HG03521 (cell line): ENCODE results near the gene PLOD1.
A peak's percentile ranks its signal among the peaks of the same experiment; 100 is the strongest.
"Not testable (repeated sequence)": the region's sequence is repeated elsewhere in the genome, so short reads cannot be mapped to it uniquely, and the experiment has no call there.

Source experiments
- ATAC-seq: cut with Tn5 transposase; IDR thresholded peaks from one replicate; pipeline ENCODE4 v1.9.1; 2021; ENCODE audit warnings: mild to moderate bottlenecking, moderate library complexity; ENCODE audit not compliant: unreplicated experiment

Gene PLOD1

DNA sequence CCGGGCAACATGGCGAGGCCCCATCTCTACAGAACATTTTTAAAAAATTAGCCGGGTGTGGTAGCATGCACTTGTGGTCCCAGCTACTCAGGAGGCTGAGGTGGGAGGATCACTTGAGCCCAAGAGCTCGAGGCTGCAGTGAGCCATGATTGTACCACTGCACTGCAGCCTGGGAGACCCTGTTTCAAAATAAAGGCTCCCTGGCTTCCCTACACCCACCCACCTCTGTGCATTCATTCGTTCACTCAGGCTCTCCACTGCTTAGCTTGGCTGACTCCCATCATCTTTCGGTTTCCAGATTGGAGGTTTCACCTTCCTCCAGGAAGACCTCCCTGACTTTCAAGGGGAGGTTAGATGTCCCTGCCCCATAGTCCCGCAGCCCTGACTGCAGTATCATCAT lies 22.5 kb upstream of the PLOD1 start:
- ATAC-seq: no peak

DNA sequence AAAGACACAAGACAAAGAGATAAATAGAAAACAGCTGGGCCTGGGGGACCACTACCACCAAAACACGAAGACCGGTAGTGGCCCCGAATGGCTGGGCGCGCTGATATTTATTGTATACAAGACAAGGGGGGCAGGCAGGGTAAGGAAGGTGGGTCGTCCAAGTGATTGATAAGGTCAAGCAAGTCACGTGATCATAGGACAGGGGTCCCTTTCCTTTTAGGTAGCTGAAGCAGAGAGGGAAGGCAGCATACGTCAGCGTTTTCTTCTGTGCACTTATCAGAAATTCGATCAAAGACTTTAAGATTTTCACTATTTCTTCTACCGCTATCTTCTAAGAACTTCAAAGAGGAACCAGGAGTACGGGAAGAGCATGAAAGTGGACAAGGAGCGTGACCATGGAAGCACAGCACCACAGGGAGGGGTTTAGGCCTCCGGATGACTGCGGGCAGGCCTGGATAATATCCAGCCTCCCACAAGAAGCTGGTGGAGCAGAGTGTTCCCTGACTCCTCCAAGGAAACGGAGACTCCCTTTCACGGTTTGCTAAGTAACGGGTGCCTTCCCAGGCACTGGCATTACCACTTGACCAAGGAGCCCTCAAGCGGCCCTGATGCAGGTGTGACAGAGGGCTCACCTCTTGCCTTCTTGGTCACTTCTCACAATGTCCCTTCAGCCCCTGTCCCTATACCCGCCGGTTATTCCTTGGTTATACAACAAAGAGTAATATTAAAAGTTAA lies 21.9 kb upstream of the PLOD1 start:
- not testable (repeated sequence) for ATAC-seq

DNA sequence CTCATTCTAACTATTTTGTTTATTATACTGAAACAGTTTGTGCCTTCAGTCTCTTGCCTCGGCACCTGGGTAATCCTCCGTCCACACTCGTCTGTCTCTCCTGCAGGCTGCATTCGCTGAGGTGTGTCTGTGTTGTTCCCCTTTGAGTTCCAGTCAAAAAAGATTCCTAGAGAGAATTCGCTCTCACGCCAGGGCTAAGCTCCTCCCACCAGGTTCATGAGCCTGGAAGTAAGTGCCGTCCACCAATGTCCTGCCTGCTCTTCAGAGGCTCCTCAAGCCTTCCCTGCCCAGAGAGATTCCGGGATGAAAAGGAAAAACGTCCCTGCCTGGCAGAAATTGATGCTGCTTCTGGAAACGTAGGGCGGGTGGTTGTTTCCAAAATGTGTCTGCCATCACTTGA lies 21.2 kb upstream of the PLOD1 start:
- no peak for ATAC-seq

DNA sequence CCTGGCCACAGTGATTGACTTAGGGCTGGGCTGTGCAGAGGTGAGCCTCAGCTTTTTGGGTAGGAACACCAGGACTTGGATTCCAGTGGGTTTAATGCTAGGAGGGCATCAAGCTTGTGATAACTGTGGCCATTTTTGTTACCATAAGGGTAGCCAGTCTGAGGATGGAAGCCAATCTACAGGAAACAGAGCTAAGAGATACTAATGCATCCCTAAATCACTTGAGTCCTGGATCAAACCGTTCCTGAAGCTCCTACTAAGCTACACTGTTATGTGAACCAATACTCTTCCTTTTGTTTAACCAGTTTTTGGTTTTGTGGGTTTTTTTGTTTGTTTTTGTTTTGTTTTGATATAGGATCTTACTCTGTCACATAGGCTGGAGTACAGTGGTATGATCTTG lies 20.5 kb upstream of the PLOD1 start:
- ATAC-seq: no peak

DNA sequence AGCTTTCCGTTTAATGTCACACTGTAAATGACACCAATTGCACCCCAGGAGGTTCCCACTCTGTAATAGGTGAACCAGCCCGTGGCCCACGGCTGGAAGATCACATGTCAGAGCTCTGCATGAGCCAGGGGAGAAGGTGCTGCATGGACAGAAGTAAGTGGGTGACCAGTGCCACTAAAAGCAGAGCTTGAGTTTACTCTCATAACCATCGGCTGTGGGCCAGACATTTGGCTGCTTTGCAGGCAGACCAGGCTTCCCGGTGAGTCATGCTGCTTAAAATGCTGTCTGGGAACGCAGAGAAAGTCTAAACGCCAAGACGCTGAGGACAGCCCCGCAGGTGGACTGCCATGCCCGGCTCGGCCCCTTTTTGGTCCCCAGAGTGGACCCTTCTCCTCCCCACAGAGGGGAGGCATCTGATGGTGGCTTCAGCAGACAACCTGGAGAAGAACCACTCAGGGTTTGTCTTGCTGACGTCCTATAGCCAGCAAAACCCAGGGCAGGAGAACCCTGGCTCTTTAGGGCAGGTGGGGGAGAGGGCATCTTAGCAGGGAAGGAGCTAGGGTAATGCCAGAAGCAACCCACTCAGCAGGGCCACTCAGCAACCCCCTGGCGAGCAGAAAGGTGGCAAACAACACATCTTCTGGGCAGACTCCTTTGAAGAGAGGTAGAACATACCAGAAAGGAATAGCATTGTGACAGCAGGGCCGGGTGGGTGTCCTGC lies 15.6 kb upstream of the PLOD1 start:
- no peak for ATAC-seq

DNA sequence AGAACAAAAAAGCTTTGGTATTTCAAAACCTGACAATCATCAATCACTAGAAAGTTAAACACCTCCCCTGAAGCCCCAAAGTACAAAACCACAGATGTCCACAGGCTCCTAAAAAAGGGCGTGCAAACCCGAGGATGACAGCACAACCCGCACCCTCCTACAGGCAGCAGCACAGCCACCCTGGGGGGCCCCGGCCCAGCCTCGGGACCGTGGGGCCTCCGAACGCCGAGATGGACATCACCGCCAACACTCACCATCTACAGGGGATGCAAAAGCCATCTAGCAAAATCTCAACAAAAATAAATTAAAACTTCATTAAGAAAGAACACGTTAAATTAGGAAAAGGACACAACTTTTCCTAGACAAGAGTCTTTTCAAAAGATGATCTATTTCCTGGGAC lies 14.9 kb upstream of the PLOD1 start:
- ATAC-seq: no peak

DNA sequence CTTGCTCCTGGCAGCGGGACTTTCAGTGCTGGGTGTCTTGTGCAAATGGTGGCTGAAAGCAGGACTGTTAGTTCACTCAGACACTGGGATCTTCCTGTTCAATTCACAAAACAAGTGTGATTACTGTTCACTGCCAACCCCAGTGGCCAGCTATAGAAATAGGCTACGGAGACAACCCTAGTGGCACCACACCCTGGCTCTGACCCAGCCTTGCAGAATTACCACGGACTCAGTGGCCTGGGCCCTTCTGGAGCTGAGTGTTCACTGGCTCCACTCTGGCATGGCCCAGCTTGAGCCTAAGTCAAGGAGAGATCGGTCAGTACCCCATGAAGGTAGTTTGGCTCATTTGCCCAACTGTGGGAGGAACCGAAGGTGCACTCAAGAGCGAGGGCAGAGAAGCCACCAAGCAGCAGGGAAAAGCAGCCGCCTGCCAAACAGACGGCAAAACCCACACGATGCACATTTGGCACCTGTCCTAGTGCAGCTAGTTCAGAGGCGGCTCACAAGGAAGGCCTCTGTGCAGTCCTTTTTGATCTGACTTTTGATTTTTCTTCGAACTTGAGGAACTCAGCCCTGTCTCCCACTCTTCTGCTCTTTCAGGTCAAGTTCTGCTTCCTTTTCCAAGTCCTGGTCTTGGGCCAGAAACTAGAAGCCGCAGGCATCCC lies 14.1 kb upstream of the PLOD1 start:
- no peak for ATAC-seq

DNA sequence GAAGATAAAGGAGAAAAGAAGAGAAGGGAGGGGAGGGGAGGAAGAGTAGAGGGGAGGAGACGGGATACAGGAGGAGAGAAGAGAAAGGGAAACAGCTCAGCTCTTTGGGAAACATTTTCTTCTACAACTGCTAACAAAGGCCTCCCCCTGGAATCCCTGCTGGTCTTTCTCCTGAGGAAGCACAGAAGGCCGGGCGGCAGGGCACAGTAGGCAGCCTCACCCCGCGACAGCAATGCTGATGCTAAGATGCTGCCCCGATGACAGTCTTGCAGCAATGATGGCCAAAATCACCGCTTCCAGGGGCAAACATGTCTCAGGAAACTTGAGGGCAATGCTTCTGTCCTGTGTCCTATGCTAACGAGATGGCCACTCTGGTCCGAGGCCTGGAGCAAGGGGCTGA lies 13.5 kb upstream of the PLOD1 start:
- ATAC-seq: no peak

DNA sequence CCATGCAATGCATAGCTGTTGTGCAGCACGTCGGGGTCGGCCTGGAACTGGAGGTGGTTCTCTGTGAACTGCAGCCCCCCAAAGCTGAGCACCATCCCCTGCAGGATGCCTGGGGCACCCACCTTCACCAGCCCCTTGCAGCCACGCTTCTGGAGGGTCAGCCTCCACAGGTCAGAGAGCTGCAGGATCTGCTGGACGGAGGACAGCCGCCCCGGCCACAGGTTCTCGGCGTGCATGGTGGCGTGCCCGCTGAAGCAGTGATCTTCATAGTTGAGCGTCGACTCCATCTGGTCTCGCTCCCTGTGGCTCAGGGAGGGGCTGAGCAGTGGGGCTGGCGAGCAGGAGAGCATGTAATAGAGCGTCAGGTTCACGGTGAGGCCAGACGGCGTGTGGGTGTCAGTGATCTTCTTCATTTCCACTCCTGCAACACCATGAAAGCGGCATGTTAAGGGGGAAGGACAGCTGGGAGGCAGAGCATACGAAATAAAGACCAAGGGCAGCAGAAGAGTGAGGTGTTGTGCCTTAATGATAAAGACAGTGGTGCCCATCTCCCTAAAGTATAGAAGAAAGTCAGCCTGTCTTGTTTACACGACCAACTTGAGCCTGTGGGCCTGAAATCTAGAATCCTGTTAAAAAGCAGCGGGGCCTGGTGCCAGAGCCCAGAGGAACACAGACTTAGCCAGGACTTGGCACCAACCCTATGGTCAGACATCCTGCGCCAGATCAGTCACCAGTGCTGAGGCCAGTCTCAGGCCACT lies 11.3 kb upstream of the PLOD1 start:
- no peak for ATAC-seq

DNA sequence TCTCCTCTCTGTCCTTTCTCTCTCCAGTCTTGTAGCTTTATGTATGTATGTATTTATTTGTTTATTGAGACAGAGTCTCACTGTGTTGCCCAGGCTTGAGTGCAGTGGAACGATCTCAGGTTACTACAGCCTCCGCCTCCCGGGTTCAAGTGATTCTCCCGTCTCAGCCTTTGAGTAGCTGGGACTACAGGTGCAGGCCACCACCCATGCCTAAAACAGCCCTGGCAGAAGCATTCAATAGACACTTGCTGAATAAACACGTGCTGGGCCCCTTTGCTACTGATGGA lies 10.7 kb upstream of the PLOD1 start:
- no peak for ATAC-seq

DNA sequence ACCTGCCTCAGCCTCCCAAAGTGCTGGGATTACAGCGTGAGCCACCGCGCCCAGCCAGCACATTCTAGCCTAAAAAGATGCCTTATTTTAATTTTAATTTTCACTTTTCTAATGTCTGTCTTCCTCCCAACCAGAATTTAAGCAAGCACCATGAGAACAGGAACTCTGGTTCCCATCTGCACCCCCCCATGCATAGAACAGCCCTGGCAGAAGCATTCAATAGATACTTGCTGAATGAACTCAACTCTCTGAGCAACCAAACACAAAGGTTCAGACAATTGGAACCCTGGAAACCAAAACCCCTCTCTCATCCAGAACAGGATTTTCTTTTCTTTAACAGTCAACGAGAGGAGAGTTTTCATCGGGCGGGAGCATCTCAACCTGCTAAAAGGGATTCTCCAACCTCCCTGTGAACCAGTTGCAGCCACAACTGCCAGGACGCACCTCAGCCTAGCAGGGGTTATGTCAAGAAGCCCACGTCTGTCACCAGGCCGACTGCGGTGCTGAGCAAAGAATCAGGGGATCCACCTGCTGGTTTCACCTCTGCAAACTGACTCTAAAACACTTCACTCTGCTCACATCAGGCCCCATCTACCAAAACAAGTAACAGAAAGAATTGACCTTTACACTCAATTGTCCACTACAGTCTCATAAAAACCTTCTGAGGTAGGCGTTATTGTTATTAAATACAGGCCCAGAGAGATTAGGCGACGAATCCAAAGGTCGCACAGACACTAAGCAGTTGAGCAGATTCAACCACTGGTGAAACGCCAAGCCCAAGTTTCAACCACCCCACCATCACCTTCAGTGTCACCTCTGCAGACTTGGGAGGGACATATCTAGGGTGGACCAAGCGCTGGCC lies 10.0 kb upstream of the PLOD1 start:
- ATAC-seq: no peak

DNA sequence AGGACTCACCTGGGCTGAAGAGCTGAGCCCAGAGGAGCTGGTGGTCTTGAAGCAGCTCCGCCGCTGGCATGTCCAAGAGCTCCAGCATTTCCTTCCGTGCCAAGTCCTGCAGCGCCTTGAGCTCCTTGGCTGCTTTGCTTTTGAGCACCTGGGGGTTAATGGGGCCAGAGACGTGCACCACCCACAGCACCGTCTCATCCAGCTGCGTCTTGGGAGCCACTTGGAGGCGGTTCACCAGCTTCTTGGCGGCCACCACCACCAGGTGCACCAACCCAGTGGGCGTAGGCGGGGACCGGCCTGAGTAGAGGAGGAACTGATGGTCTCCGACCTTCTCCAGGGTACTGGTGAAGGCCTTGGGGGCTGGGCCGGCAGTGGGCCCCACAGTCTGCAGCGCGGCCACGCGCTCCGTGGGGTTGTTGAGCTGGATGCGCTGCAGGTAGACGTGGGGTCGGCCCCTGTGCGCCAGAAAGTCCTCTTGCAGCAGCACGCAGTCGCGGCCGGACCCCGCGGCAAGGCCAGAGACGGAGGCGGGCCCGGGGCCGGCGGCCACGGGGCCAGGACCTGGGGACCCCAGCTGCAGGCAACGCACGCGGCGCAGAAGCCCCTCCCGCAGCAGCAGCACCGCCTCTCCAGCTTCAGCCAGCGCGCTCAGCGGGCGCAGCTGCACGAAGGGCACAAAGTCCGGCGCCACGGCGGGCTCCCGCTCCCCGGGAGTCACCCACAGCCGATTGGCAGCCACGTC lies 9.2 kb upstream of the PLOD1 start:
- ATAC-seq: not testable (repeated sequence)

DNA sequence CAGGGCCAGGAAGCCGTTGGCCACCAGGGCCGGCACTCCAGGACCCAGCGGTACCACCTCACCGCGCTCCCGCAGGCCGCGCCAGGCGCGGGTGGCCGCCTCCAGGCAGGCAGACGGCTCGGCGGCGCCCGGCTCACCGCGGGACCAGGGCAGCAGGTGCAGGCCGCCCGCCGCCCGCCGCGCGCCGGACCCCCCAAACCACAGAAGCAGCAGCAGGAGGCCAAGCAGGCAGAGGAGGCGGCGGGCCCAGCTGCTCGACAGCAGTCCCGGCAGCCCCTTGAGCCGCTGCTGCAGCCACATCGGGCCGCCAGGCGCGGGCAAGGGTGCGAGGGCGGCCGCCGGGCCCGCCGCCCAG lies 8.6 kb upstream of the PLOD1 start:
- peak; percentile 13 for ATAC-seq

DNA sequence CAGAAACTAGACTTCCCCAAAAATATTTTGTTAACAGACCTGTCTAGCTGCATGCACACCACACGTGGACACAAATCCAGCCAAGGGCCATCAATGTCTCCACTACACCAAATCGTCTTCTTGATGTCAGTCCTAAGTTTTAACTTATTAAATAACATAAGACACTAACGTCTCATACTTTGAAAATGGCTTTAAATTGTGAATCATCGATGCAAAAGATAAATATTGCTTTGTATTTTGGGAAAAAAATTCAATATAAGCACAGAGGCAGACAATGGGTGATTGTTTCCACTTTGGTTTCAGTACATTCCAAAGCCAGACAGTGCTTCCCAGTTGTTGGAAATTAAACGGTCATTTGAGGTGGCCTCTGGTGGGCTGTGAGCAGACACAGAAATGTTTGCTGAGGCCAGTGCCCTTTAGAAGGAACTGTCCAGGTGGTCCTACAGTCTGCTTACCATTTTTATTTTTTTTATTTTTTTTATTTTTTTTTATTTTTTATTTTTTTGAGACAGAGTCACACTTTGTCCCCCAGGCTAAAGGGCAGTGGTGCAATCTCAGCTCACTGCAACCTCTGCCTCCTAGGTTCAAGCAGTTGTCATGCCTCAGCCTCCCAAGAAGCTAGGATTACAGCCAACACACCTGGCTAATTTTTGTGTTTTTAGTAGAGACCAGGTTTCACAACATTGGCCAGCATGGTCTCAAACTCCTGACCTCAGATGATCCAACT lies 6.5 kb upstream of the PLOD1 start:
- ATAC-seq: no peak

DNA sequence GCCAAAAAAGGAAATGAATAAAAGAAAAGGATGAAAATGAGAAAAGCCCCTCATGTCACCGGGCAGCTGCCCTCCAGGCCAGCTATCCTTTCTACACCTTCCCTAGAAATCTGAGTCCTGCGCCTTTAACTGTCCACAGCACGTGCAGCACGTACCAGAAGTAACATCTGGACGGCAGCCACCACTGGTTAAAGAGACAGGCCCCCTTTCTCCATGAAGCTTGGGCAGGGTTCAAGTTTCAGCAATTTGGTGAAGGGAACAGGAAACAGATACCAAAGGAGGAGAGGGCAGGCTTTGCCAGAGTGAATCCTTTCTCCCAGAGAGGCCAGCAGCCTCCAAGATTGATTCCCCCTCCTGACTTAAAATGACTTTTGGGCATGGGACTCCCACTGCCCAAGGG lies 4.7 kb upstream of the PLOD1 start:
- ATAC-seq: no peak

DNA sequence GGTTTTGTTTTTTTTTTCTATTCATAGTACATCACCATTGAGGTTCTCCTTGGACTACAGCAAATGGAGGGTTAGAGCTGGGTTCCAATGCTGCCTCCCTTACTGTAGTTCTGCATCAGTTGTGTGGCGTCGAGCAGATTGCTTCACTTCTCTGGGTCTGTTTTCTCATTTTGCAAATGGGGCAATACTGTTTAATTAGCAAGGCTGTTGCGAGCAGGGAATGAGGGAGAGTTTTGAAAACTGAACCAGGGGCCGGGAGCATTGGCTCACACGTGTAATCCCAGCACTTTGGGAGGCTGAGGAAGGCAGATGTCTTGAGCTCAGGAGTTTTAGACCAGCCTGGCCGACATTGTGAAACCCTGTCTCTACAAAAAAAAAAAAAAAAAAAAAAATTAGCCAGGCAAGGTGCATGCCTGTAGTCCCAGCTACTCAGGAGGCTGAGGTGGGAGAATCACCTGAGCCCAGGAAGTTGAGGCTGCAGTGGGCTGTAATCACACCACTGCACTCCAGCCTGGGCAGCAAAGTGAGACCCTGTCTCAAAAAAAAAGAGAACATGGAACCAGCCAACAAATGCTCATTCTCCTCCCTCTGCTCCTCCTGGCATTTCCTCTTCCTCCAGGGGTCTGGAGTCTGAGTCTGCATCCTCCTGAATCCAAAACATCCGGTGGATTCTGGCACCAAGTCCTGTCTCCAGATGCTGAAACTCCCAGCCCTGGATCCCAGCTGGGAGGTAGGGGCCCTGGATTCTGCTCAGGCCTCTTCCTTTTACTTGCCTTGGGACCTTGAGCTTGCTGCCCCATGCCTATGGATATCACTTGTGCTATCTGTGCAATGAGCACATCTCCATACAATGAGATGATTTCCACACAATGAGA lies 3.7 kb upstream of the PLOD1 start:
- ATAC-seq: no peak

DNA sequence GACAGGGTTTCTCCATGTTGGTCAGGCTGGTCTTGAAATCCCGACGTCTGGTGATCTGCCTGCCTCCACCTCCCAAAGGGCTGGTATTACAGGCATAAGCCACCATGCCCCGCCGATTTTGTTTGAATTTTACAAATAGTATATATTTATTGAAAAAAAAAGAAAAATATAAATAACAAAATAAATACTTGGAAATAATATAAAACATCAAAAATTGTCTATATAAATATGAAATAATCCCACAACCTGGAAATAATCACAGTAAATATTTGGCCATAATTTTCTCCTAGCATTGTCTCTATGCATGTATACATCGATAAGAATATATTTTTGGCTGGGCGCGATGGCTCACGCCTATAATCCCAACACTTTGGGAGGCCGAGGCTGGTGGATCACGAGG lies 2.7 kb upstream of the PLOD1 start:
- ATAC-seq: no peak

DNA sequence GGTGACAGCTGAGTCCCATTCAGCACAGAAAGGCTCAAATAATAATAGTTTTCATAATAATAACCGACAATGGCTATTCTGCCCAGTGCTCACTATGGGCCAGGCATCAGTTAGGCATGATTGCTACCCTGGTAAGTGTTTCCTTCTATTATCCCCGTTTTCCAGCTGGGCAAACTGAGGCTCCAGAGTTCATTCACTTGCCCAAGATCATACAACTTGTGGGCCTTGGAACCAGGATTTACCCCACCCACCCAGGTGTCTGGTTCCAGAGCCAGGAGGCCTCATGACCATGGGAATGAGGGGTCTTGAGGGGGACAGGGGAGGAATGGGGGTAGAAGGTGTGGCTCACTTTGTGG lies 518 bp downstream of the PLOD1 start:
- no peak for ATAC-seq

DNA sequence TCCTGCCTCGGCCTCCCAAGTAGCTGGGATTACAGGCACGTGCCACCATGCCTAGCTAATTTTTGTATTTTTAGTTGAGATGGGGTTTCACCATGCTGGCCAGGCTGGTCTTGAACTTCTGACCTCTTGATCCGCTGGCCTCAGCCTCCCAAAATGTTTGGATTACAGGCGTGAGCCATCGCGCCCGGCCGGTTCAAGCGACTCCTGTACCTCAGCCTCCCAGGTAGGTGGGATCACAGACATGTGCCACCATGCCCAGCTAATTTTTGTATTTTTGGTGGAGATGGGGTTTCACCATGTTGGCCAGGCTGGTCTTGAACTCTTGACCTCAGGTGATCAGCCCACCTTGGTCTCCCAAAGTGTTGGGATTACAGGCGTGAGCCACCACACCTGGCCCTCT lies 1.2 kb downstream of the PLOD1 start:
- not testable (repeated sequence) for ATAC-seq
